Measurements from ENCODE around the gene TRIM47.

The TRIM47 gene

GRCh38 chr17:75906143-75906884 is 27.9 kb upstream of the TRIM47 start:
- no peak for DNase-seq (ENCODE audit: low spot score)

- DNase-seq (ENCODE audit: low spot score) = peak; percentile 96
Observed at GRCh38 chr17:75904749-75905521, 26.6 kb upstream of the TRIM47 start, which contains the start of gene MRPL38. Gene MRPL38 (minus strand): TSS chr17:75904884. CDS start chr17:75904875, 9 bp downstream.

- no peak for DNase-seq (ENCODE audit: low spot score)
Observed at GRCh38 chr17:75902406-75902805, 24.0 kb upstream of the TRIM47 start.

- no peak for DNase-seq (ENCODE audit: low spot score)
Observed at GRCh38 chr17:75901727-75902126, 23.3 kb upstream of the TRIM47 start.

GRCh38 chr17:75900691-75901533 is 22.5 kb upstream of the TRIM47 start:
- no peak for DNase-seq (ENCODE audit: low spot score)

- no peak for DNase-seq (ENCODE audit: low spot score)
Observed at GRCh38 chr17:75899767-75900468, 21.5 kb upstream of the TRIM47 start.

- DNase-seq (ENCODE audit: low spot score) = no peak
Observed at GRCh38 chr17:75899353-75899752, 21.0 kb upstream of the TRIM47 start.

- no peak for DNase-seq (ENCODE audit: low spot score)
Observed at GRCh38 chr17:75898791-75899190, 20.4 kb upstream of the TRIM47 start.

GRCh38 chr17:75898065-75898464 is 19.7 kb upstream of the TRIM47 start:
- DNase-seq (ENCODE audit: low spot score) = no peak

GRCh38 chr17:75897160-75898019 is 19.0 kb upstream of the TRIM47 start:
- DNase-seq (ENCODE audit: low spot score) = no peak

GRCh38 chr17:75896415-75897159 is 18.2 kb upstream of the TRIM47 start, which contains the start of gene TRIM65:
Gene TRIM65 (minus strand): TSS chr17:75896951. CDS start chr17:75896937, 14 bp downstream.
- peak; percentile 84 for DNase-seq (ENCODE audit: low spot score)

- peak; percentile 73 for DNase-seq (ENCODE audit: low spot score)
Observed at GRCh38 chr17:75895370-75896155, 17.2 kb upstream of the TRIM47 start.

- no peak for DNase-seq (ENCODE audit: low spot score)
Observed at GRCh38 chr17:75894049-75894733, 15.8 kb upstream of the TRIM47 start.

GRCh38 chr17:75893305-75894048 is 15.1 kb upstream of the TRIM47 start:
- no peak for DNase-seq (ENCODE audit: low spot score)

- DNase-seq (ENCODE audit: low spot score) = no peak
Observed at GRCh38 chr17:75892556-75893224, 14.3 kb upstream of the TRIM47 start.

- DNase-seq (ENCODE audit: low spot score) = no peak
Observed at GRCh38 chr17:75891605-75892555, 13.5 kb upstream of the TRIM47 start.
